Stimulated activated CD4-positive, alpha-beta T cell treated with anti-CD3 and anti-CD28 coated beads, Interleukin-1b, Interleukin-23, amount 100 ng/mL, for 1 hour (primary cell): ENCODE results near the gene RGS6.

Source experiments
- DNase-seq, 2 donors: peaks; one replicate each; pipeline ENCODE4 v3.0.0-alpha.2; 2020; ENCODE audit warnings: low read depth in 2 of 2

Gene RGS6

DNA sequence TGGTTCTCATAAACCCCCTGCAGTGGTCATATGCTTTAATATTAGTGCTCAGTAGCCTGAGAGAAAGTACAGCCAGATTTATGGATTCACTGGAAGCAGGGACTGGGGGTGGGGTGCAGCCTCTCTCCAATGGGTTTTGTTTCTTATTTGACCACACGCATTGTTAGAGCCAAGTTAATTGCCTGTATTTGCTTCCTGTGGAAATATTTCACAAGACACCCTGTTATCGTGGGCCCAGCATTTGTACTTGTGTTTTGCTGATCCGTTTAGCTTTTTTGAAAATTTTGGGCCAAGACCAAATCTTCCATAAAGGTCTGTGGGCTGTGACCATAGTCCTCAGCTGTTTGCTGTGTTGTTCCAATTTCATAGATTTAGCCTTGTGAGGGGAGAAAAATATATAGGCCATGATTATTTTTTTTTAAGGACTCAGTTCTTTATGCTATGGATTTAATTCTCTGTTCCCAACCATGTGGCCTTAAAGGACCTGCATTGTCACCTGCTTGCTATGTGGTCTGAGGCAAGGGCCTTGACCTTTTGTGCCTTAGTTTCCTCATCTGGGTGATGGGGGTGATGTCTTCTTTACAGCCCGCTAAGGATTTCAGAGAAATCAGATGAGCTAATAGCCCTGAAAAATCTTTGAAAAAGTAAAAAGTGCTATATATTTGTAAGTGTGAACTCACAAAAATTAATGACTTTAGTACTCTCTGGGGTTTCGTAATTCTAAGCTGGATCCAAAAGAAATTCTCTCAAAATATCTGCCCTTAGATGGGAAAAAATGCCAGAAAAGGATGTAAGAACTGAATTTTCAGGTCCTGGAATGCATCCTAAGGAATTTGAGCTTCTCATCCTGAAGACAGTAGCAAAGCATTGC lies 591.4 kb downstream of the RGS6 start:
- no peak for DNase-seq

DNA sequence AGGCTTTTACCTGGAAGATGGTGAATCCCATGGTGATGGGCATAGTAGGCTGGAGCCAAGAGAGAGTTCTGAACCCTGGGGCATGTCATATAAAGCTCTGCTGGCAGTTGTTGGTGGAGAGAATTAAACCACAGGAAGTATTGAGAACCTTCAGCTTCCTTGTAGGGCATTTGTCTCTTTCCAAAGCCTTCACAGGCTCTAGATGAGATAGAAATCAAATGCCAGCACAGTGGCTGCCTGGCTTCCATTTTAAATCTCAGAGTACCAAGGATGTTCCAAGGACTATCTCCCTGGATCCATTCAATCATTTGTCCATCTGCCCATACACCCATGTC lies 592.0 kb downstream of the RGS6 start:
- no peak for DNase-seq

DNA sequence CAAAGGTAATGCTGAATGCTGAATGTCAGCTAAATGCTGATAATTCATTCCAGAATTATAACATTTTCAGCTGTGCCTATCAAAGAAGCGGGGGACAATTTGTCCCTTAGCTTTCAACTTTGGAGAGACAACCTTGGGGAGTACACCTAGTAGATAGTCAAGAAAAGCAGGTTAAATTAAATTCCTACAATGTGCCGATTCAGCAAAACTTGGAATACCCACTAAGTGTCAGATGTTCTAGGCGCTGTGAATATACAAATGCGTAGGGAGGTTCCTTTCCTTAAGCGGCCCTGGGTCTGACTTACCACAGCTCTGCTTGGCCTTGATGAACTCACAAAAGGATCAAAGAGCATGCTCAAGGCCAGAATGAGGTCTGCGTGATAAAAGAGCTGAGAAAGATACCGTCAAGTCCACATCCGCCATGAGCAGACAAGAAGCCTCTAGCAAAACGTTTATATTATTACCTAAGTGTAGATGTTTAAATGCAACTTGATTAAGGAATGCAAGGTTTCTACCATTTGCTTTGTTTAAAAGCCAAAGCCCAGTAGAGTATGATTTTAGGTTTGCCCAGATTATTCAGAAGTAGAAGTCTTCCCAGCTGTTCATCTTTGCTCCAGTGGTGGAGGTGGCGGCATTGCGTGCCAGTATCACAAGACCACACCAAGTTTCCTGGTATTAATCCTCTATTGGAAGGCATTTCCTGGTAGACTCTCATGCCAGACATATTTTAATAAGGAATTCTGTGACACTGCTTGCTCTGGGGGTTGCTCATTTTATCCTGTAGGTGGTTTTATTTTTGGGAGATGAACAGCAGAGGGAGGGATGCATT lies 593.1 kb downstream of the RGS6 start:
- DNase-seq = no peak

DNA sequence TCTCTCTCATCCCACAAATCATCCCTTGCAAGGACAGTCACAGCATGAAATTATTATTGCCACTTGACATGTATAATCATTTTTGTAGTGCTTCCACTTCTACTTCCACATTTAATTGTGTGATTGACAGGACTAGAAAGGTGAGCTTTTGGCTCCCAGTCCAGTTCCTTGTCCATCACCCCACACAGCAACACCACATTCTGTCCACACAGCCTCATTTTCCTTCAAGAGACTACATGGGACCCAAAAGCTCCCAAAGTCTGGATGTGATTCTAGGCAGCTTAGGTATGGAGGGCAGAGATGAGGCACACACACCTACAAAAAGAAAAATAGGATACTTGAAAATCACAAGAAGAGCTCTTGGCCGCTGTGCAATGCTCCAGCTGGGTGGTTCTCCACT lies 595.4 kb downstream of the RGS6 start:
- DNase-seq = no peak

DNA sequence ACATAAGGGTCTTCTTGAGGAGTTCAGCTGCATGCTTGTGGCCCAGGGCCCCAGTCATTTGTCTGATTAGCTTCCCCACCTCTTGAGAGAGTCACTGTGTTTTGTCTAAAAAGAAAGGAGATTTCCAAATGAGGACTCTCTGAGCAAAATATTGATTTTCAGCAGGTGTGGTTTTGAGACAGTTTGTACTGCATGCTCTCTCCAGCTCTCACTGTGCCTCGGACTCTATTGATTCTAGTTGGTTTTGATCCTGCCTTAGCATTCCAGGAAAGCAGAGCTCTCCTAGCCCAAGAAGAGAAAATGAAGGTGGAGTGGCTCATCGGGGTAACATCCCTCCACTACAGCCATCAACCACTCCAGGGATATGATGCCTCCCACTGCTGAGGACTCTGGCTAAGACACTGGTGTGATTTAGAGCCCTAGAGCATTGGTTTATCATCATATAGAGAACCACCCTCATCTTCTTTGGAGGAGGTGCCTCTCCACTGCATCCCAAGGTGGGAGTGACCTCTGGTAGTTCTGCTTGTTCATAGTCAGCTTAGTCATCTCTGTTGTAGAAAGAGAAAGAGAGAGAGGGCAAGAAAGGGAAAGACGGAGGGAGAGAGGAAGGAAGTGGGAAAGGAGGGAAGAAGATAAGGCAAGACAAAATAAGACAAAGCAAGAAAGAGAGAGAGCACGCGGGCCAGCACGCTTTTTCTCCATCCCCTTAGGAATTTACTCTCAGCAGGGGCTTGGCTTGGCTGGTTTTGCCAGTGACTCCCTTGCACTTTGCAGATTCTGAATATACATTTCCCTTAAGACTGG lies 596.0 kb downstream of the RGS6 start:
- DNase-seq = no peak

DNA sequence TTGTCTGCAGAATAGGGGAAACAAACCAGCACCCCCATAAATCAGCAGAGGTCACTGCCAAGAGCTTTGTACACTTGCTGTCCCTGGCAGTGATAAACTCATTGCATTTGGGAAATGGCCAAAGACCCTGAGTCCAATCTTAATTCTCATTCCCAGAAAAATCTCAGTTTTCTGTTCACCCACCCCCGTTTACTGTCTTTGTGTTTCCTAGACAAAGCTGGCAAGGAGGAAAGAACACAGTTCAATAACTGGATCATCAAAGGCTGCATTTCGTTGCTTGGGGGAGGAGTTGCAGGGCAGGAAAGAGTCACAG lies 596.6 kb downstream of the RGS6 start:
- DNase-seq = no peak

DNA sequence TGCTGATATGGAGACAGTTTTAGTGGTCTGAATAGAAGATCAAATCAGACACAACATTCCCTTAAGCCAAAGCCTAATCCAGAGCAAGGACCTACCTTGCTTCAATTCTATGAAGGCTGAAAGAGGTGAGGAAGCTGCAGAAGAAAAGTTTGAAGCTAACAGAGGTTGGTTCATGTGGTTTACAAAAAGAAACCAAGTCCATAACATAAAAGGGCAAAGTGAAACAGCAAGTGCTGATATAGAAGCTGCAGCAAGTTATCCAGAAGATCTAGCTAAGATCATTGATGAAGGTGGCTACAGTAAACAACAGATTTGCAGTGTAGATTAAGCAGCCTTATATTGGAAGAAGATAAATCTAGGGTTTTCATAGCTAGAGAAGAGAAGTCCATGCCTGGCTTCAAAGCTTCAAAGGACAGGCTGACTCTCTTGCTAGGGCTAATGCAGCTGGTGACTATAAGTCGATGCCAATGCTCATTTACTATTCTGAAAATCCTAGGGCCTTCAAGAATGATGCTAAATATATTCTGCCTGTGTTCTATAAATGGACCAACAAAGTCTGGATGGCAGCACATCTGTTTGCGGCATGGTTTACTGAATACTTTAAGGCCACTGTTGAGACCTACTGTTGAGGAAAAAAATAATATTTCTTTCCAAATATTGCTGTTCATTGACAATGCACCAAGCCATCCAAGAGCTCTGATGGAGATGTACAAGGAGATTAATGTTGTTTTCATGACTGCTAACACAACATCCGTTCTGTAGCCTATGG lies 600.6 kb downstream of the RGS6 start:
- DNase-seq = no peak

DNA sequence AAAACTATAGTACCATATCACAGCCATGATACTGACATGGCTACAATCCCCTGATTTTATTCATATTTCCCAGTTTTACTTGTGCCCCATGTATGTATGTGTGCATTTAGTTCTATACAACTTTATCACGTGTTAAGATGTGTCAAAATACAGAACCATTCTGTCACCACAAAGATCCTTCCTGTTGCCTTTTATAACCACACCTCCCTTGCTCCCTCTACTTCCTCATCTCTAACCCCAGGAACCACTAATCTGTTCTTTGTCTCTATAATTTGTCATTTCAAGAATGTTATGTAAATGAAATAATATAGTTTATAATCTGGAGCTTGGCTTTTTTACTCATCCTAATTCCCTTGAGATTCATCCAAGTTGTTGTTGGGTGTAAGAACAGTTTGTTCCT lies 603.3 kb downstream of the RGS6 start:
- DNase-seq = no peak

DNA sequence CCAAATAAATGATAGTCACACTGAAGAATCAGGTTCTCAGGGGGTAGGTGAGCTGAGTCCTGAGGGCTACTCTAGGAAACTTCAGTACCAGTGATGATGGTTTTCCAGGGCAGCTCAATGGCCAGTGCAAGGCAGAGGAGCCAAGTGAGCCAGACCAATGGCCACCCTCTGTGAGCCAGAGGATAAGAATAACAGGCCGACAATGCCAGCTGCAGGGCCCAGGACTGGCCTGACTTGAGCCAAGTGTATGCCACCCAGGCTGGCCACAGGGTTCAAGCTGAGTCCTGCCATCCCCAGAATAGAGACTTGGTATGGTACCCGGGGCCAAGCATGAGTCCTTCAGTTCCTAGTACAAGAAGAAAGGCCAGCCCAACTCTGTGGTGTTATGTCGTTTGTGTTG lies 606.2 kb downstream of the RGS6 start:
- DNase-seq = no peak

DNA sequence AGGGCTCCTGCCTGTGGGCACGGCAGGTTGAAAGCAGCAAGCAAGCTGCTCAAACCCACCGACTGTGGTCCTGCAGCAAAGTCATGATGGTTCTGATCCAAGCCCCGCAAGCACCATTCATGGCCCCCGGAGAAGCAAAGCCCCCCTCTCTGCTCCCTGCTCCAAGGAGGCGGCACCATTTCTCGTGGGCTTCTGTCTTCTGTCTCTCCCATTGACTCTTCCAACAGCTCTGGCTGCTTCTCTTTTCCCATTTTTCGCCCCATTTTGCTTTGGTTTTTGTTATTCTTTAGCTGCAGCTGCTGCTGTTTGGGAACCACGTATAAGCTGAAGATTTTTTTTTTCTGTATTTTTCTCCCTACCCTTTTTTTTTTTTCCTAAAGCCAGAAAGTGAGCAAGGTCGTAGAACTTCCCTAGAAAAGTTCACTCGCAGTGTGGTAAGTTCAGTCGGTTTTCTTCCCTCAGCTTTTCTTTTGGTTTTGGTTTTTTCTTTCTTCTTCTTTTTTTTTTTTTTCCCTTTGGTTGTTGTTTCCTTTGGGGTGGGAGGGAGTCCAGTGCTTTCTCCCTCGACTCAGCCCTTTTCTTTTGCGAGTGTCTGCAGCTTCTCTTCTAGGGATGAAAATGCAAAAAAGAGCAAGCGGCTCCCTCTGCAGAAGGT lies 607.6 kb downstream of the RGS6 start:
- DNase-seq = no peak

DNA sequence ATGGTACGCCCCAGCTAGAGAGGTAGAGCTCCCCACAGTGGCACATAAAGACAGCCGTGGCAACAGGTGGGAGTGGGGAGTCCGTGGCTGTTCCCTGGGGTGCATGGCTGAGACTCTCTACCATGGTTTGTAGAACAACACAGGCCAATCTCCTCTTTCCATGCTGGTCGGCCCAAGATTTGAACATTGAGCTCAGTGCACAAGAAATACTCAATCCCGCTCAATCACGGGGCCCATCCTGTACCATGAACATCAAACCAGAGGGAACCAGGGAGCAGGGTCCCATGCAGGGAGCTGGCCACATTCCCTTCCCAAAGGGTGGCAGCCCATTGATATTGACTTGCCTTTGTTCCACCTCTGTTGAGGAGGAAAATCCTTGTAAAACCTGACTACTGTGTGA lies 608.6 kb downstream of the RGS6 start:
- DNase-seq = no peak

DNA sequence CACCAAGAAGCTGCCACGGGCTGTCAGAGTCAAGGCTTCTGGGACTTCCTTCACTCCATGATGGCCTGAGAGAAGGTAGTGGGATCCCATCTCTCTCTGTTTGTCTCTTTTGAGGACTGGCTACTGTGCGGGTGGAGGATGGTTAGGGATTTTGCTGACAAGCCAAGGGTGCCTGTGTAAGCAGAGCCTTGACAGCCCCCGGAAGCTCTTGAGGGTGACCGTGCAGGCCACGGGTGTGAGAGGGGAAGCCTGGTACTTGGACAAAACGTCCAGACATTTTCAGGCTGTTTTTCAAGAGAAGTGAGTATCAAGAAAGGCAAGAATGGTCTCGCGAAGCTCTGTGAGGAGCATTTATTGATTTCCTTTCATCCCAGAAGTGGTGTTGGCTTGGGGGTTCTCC lies 609.3 kb downstream of the RGS6 start:
- no peak for DNase-seq

DNA sequence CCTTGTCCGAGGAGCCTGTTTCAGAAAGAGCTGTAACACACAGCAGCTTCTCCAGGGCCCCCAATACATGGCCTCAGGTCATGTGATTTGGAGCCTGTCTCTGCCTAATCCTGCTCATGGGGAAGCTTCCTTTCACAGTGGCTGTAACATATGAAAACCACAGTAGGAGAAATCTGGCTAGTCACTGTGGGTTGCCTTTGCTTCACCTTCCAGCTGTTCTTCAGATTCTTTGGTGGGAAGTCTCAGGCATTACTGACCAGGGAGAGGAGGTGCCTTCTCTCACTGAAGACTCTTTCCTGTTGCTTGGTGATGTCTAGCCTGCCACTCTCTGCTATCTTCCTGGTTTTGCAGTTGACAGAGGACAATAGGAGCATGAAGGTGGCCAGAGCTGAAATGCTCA lies 611.1 kb downstream of the RGS6 start:
- DNase-seq = no peak

DNA sequence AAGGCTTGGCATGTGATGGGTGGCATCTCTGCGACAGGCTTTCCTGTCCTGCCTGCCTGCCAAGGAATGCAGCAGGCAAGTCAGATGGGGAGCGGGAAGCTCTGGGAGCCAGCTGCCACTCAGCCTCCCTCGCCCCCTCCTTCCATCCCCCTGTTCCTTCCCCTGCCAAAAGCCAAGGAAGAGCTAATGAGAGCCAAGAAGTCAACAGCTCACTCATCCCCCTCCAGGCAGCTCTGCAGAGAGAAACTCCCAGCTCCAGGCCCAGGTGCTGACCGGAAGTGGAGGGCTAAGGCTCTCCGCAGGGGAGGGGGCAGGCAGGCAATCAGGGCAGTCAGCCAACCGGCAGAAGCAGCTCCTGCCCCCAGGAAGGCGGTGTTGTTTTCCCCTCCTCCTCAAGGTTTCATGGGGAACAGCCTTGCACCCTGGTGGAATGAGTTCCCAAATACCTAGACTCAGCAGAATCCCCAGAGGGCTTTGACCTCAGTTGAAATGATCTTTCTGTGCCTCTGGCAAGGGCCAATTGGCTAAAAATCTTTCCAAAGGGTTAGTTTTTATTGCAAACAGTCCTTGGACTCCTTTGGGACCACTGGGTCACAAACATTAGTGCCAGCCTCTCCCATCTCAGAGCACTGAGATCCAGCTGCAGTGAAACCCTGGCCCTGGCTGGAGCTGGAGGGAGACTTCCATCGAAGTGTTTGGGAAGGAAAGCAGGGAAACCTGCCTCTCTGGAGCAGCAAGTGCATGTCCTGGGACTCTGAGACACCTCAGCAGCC lies 612.6 kb downstream of the RGS6 start:
- DNase-seq = no peak

DNA sequence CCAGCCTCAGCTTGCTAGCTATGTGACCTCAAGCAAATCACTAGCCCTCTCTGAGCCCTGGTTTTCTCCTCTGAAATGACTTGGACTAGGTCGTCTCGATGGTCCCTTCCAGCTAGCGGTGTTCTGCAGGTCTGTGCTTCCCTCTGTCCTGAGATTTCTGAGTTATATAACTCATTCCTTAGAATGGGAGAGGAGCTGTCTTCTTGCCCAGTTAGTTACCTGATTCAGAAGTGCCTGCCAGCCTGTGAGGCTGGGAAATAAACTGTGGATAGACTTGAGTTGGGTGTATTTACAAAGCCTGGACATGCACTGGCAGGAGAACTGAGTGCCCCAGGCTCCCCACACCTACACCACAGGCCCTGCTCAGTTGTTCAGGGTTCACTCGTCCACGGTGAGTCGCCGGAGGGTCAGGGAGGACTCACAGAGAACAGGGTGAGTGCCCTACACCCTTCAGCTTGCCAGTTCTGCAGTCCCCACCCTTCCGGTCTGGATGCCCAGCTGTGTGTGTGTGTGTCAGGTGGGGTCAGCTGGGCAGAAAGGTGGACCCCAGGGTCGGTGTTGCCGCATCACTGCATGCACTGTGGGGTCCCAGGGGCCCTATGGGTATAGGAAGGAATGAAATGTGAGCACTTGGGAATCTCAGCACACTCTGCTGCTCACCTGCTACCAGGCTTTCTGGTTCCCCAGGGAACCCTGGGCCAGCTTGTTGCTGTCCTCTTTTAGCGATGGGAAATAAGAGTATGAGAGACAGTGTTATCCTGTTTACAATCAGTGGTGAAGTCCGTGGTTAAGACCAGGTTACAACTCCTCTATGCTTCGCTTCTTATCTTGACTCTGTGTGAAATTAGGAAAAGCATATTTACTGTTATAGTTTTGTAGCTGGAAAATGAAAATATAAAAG lies 613.4 kb downstream of the RGS6 start:
- no peak for DNase-seq

DNA sequence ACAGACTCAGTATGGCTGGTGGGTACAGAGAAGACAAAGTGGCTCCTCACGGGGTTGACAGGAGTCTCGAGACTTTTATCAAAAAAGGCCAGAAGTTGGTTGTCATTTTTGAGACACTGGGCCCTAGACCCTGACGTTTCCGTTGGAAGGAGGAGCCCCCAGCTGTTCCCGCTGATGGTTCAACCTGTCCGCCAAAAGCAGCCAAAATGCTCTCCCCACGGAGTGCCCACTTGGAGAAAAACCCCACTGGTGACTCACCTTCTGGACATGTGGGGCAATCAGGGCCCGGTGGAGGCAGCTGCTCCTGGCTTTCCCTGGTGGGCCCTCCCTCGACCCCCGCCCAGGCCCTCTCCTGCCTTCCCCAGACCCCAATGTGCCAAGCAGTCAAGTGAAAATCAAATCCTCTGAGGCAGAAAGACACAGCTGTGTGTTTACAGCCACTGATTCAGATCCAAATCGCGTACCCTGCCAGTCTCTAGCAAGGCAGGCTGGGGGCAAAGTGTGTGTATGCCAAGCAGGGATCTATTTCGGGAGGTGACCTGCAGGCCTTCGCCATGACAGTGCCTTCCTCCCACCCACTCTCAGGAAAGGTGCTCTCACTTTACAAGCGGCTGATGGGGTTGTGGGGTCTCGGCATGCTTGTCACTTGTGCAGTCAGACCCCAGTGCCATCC lies 614.3 kb downstream of the RGS6 start:
- DNase-seq = no peak

DNA sequence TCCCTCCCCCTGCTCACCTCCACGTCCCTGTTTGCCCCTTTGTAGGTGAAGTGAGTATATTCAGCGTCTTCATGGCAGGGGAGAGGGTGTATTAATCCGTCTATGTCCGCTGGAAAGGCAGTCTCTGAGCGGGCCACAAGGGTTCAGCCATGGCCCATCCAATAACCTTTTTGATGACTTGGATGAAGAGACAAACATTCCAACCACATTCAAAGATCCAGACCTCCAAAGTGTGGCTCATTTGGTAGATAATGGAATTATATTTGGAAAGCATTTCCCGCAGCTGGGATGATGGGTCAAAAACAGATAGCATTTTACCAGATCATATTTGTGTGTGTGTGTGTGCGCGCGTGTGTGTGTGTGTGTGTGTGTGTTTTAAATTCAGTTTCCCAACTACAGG lies 615.8 kb downstream of the RGS6 start:
- no peak for DNase-seq

DNA sequence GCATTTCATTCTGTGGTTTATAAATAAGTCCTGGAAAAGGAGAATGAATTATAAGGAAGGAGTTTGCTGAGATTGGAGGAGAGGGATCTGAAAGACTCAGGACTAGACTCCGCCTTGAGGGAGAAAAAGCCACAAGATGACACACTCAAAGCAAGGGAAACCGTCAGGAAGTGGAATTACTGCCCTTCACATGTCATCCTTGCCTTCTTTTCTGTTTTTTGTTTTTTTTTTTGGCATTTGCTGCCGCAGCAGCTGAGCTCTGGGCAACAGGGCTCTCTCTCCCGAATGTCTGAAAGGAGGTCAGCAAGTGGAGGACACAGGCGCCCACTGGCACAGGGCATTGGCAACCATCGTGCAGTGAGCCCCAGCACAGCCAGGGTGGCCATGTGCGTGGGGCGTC lies 616.8 kb downstream of the RGS6 start:
- DNase-seq = no peak

DNA sequence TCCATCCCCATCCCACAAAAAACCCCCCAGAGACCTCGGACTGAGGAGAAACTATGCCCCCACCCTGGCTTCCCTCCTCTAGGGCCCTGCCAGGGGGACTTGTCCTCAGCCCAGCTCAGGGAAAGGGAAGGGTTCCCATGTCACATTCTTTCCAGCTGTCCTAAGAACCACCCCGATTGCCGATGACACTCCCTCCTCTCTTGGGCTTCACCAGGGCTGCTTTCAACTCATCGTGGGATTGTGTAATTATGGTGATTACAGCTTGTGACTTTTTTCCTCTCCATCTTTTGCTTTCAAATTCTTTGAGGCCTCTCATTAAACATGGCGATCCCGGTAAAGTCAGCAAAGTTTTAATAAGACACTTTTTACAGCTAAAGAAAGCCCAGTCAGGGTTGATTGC lies 617.6 kb downstream of the RGS6 start:
- no peak for DNase-seq
